NCI-H1105 (cell line): ENCODE data around the gene MSI2.
A peak's percentile ranks its signal among the peaks of the same experiment; 100 is the strongest.

Experiments
- DNase-seq: peaks from one replicate; lab custom pipeline; 2025; lab: John Stamatoyannopoulos, UW

Gene MSI2

DNA sequence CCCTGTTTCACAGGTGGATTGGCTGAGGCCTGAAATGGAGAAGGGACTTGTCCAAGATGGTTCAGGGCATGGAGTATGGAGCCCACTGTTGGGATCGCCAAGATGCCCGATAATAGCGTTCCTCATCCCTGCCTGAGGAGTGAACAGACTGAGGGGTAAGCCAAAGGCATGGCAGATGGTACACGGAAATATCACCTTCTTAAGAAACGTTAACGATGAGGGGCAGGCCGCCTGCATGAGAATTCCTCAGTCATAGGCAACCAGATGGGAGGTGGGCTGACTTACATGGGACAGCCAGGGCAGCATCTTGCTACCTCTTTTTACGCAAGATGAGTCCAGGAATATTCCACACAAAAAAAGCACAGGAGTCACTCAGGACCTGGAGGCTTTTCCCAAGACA lies 300.7 kb downstream of the MSI2 start:
- DNase-seq, result no peak

DNA sequence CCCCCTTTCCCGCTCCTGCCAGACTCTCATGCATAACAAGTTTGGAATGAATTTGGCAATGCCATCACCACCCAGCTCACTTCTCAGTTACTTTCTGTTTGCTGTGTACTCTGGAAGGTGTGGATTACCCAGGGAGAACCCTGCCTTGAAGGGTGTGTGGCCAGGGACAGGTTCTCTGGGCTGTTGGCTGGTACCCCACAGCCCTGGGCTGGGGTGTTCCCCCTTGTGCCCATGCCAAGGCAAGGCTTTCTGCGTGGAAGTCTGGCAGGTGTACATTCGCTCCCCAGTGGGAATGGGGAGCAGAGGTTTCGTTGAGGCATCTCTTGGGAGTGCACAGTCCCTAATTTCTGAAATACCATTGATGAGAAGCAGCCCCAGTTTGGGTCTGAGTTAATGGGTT lies 301.1 kb downstream of the MSI2 start:
- no peak for DNase-seq

DNA sequence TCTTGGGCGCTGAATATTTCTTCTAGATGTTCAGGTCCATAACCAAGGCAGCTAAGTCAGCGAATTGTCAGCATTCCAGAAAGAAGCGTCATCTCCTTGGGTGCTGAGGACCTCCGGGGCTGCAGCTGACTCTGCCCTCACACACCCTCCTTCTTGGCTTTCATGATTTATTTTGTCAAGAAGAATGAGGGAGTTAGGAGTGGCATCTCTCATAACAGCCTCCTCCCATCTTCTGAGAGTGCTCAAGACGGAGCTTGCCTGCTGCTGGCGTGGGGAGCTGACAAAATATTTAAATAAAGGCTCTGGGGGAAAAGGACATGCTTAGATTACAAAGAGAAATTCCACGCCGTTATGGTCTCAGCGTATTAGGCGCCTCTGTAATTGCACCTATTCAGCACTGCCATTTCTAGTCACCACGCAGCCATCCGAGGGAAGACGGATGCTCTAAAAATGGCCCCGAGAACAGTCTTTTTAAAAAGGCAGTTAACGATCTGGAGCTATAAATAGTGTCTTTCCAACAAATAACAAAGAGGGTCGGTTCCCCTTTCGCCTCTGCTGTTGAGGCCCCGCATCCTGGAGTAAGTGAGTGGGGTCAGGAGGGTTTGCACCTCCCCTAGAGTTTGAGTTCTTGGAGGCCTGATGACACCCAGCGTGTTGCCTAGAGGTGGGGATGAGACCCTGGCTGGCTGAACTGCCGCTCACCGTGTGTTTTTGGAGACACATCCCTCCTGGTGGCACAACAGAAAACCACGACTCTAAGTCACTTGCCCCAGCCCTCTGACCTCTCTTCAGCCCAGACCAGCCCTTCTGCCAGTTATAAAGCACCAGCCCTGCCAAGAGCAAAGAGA lies 301.7 kb downstream of the MSI2 start:
- no peak for DNase-seq

DNA sequence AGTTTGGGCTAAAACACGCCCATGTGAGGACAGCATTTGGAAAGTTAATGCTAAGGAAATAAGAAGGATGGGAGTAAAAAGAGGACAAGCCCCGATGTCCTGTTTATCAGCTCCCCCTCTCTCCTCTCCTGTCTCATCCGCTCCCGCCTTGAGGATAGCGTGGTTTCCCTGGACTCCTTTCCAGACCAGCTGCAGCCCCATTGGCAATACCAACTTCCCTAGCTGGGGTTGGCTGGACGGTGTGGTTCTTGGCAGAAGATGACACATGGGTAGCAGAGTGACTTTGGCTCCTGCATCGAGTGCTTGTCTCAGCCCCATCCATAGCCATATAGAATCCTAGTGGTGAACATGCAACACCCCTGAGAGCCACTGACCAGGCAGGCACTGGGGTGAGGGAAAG lies 302.9 kb downstream of the MSI2 start:
- DNase-seq, result no peak

DNA sequence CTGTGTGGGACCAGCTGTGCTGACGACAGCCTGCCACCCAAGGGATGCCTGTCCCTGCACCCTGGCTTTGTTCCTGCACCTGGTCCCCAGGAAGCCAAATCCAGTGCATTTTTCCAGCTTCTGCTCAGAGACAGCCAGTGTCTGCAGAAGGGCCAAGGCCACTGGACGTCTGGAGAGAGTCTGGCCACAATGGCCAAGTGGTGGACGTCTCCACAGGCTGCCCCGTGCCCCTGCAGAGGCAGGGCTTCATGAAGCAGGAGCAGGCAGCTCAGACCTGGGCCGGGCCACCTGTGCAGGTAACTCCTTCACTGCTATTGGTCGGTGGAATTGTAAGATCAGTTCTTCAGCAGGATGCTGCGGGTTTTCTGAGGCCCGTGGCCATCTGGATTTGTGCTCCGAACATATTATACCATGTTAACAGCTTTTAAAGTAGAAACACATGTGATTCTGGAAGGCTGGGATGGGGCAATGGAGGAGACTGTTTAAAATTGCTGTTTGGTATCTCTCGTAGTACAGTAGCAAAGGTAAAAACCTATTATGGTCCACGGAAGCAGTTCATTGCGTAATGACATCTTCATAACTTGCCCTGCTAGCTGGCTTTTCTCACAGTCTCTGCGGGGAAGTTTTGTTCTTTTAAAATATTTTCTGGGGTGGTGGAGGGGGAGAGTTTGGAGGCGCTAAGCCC lies 303.5 kb downstream of the MSI2 start:
- DNase-seq, result no peak

DNA sequence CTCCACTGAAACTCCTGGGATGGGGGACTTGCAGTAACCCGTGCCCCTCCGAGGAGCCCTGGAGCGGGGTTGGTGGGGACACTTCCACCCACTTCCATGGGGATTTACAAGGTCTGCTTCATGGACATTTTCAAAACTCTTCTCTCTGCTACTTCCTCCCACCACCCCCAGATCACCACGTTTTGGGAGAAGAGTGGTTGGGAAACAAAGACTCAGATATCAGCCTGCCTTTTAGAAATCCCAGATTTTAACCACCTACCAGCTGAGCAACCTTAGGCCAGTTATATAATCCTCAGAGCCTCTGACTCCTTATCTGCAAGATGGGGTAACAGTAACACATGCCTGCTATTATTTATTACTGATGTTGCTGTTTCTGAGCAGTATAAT lies 304.0 kb downstream of the MSI2 start:
- DNase-seq, result no peak

DNA sequence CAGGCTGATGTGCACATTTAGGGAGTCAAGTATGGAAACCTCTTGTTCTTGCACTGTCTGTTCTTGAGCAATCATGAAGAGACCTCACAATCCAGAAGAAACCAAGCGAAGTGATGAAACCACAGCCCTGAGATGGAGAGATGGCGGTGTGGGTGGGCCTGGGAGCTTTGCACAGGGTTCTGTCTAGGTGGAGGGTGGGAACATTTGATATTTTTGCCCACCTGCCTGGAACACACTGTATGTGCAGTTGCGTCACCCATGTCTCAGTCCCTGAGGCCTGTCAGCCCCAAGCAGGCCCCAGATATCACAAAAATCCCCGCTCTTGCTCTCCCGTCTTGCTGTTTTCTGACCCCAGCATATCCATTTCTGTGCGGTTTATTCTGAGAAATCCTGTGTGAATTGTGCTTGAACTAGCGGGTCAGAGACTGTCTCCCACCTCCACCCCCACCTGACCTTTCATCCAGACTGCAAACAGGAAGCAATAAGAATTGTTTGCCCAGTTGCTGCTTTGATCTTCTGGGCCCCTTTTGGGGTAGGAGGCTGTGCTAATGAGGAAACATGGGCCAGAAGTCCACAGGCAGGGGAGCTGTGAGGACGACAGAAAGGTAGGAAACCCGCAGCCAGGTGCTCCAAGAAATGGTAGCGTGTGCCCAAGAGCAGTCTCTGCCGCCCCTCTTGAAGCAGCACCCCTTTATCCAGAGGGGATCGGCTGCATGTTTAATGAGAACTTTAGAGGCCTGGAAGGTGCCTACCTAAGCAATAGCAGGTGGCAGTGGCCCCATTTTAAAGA lies 304.9 kb downstream of the MSI2 start:
- no peak for DNase-seq

DNA sequence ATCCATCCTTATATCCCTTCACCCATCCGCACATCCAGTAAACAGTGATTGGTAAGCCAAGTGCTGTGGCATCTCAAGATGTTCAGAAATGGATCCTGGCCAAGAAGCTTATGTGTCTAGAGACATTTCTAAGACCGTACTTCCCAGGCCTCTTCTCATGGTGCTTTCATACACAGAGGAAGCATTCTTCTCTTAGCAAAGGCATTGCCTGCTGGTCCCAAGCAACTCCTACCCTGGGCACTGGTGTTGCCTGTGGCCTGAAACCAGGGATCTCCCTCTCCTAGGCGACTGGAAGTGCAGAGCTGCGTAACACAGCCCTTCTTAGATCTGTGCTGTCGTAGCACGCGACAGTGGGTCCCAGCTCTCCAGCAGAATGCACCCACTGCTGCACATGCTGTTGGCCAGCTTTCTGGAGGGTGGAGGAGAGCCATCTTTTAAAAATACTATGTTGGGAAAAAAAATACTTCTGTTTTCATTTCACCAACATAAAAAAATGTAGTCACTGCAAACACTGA lies 305.9 kb downstream of the MSI2 start:
- no peak for DNase-seq

DNA sequence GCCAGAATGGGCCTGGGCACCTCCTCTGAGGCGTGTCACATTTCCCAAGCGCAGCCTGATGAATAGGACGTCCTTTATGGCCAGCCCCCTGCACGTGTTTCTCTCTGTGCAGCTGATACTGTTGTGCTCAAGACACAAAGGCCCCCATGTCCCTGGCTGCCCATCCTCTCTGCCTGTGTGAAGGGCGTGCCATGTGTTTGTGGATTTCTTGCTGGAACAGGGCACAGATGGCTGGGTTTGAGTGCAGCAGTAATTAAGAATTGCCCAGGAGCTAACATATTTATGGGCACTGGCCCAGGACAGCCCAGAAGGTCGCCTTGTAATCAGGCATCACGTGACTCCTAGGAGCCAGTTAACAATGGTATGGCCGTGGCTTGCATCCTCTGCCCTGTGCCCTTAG lies 307.6 kb downstream of the MSI2 start:
- DNase-seq, result no peak

DNA sequence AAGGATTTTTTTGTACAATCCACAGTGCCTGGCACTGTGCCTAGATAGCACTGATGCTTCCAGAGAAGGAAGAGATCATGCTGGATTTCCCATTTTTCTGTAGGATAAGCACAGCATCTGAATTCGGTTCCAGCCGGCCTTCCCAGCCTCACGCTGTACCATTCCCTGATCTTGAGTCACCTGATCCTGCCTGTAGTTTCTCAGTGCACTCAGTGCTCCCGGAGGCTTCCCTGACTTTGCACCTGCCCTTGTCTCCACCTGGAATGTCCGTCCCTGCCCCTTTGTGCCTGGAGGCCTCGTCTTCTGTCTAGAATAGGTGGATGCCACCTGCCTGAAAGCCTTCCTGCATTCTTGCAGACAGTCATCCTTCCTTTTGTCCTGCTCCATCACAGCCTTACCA lies 308.9 kb downstream of the MSI2 start:
- DNase-seq, result peak; percentile 55

DNA sequence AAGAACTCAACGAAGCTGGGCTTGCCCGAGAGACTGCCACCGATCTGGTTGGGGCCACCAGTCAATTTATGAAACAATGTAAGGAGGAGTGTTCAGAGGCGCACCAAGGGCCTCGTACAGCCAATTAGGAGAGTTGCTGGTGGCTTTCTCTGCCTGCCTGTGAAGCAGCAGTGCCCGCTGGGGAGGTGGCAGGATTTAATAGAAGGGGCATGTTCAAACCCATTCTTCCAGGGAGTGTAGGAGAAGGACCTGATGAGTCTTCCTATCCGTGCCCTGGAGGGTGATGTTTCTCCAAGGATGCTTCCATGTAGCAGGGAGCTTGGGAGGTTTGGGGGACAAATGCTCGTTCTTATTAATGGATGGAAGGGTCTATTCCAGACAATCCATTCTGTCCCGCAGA lies 310.4 kb downstream of the MSI2 start:
- DNase-seq, result peak; percentile 92

DNA sequence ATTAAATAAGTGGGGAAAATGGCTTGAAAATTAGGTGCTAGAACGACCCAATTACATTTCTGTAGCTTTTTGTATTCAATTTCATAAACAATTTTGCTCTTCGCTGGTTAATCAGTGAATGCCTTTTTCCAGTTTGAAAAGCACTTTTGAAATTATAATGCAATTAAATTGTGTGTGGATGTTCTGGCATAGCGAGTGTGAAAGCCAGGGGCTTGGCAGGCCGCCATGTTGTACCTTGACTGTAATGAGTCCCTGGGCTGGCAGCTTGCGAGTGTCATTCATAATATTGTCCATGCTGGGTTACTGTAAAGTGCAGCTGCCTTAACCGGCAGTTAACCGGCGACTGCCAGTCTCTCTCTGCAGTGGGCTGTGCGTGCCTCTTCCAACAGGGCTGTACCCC lies 310.9 kb downstream of the MSI2 start:
- DNase-seq, result peak; percentile 95

DNA sequence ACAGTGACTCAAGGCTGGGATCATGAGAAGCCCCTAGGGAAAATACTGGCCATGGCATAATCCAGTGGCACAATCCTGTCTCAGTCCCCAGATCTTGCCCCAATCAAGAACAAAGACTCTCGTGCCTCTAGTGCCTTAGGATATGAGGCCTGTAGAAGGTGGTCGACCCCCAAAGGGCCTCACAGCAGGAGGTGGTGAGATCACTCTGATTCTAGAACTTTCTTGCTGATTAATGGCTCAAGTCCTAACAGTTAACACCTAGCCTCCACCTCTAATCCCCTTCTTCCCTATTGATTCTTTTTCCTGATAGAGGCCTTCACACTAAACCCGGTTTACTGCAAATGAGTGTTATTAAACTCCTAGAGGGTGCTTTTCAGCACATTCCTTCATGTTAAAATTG lies 312.0 kb downstream of the MSI2 start:
- no peak for DNase-seq

DNA sequence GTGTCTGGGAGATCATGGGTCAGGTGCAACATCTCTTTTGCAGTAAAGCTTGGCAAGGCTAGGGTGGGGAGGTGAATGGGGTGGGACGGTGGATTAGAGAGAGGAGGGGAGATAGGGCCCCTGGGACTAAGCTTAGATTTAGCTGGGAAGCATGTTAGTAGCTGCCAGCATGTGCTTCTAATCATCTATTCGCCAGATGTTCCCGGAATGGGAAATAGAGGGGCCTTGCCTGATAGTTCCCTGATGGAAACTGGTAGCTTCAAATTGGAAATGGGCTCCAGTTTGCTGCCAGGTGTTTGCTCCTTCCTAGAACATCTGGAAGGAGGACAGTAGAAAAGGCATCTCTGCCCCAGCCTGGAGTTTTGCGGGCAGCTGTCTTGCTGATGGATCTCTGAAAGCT lies 312.7 kb downstream of the MSI2 start:
- no peak for DNase-seq

DNA sequence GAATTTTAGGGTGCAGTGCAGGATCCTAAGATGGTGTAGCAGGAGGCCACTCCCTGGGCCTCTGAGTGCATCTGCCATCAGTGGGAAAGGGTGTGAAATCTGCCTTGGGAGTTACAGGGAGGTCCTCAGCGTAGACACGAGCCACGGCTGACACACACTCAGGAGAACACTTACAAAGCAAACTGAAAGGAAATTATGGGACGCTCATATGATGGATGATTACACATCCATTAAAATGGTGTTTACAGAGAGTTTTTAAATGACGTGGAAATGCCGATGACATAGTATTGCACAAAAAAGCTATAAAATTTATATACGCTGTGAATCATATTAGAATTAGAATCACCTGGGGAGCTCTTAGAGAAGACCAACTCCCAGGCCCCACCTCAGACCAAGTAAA lies 313.5 kb downstream of the MSI2 start:
- no peak for DNase-seq

DNA sequence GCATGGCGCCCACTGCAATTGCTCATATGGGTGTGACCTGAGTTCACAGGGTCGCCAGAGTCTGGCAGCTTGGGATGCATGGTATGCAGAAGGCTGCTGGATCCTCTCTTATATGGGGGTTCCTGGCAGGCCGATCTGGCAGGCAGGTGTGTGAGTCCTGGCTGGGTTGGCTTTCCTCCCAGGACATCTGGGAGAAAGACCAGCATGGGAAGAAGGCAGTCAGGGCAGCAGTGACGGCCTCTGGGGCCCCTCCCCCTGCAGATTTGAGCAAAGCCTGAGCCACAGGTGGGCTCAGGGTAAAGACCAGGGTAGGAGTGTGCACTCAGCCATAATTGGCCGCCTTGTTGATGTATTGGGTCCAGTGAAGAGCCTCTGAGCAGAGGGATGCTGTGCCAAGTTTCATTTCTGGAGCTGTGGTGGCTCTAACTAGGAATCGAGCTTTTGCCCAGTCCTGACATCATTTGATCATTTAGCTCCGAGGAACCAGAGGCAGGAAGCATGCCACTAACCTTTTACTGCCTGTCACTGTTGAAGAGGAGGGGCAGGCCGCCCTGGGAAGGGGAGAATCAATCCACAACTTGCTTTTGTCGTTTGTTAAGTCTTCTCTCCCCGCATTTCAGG lies 314.5 kb downstream of the MSI2 start:
- DNase-seq, result peak; percentile 93

DNA sequence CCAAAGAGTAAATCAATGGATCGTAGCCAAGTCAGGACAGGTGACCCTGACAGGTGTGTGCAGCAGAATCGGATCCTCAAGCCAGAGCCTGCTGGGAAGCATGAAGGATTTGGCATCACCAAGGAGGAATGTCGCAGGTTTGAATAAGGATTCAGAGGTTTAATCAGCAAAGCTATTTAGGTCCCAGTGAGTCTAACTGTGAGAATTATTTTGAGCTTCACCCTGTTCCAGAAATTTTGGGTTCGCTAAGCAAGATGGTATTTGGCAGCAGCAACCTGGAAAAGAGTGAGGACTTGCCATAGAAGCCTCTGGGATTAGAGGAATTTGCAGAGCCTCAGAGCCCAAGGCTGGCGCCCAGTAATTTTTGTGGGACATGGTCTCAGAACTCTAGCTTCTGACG lies 315.7 kb downstream of the MSI2 start:
- peak; percentile 87 for DNase-seq

DNA sequence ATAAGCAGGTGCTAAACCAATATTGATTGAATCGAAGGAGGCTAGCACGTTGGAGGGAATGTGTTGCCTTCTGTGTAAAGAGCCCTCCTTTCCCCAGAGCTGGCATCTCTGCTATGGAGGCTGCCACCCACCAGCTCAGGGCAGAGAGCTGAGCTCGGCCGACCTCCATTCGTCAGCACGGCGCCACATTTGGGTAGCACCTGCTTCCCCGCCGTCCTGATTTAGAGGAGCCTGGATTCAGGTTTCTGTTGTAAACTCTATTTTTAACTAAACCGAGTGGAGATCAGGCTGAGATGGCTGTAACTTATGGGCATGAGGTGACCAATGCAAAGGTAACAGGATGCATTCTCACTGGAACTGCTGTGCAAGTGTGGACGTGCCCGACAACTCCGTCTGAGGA lies 316.3 kb downstream of the MSI2 start:
- no peak for DNase-seq

DNA sequence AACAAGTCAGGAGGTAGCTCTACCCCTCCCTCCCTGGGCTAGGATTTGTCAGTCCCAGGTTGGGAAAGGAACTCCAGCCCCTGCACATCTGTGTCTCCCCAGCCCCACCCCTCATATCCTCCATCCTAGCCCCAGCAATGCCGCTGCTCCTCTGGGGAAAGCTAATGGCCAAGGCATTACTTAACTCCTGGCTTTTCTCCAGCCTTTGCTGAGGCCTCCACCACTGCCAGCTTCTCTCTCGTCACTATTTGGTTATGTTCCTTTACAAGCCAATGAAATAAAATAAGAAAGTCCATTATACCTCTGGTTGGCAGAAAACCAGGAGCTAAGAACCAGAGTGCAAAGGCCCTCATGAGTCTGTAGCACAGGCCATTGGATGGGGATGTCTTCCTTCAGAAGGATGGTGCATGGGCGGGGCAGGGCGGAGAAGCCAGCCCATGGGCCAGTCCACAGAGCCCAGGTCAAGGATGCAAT lies 317.8 kb downstream of the MSI2 start:
- peak; percentile 44 for DNase-seq

DNA sequence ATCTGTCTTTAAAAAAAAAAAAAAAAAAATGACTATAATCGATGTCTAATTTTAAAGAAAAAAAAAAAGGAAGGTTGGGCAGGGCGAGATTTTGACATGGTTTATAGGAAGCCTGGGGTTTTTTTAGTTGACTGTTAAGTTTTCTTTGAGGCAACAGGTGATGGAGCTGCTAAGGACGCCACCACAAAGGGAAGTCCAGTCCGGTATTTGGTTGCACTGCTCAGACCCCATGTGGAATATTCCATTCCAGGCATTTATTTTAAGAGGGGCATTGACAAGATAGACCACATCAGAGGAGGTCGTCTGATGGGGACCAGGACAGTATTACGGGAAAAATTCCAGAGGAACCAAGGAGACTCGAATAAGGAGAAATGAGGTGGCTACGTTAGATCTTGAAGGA lies 320.4 kb downstream of the MSI2 start:
- no peak for DNase-seq

DNA sequence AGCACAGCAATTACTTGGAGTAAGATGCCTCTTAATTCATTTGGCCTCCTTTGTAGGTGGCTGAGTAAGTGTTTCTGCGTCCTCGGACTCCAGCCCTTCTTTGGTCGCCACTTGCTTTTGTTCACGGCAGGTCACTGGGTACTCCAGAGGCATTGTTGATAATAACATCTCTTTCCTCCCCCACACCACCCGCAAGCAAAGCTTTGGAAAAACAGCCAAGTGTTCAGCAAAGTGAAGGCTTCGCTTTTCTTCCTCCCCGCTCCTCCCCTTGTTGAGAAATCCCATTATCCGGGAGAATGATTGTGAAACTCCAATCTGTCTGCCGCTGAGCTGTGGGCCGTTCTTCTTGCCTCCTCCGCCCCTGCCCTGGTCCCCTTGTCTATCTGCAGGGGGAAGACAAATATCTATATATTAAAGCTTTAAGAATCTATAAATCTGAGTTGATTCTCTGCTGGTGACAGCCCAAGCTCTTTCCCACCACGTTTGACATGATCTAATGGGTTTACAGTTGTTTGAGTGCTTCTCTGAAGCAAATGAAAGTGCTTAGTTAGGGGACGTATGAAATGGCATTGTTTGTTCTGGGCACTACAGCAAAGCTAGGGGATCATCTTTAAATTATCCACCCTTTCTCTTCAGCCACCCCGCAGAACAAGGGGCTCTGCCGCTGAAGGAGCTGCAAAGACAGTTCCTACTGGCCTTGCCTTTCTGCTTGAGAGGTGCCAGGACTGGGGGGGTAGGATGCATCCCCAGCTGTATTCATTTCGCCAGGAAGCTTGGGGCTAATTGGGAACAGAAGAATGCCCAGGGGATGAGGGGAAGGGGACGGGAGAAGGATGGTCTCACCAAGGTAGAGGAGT lies 321.7 kb downstream of the MSI2 start:
- DNase-seq, result peak; percentile 41
